PC-9 (cell line): ENCODE data around the gene METAP1. TPM values are rescaled to one million over a fixed set of nuclear protein-coding genes. Genes with fewer than 3 reads are reported as not detected.

ENCODE experiments used
- BruUV-seq: library from RNA; stranded (reverse); fragments of 400-500 nt; replicated peaks from 2 replicates; lab custom pipeline; 2021; lab: Mats Ljungman, UMichigan
- CTCF ChIA-PET: fragments of 300-600 bp; sonication (Branson Sonifier 250); formaldehyde crosslinking; loops from one replicate; lab custom pipeline; 2022; ENCODE audit warnings: antibody characterized with exemption; lab: Charles Lee
- POLR2A ChIA-PET: fragments of 300-600 bp; sonication (Branson Sonifier 250); formaldehyde crosslinking; loops from one replicate; lab custom pipeline; 2022; ENCODE audit warnings: antibody characterized with exemption; ENCODE audit not compliant: unreplicated experiment; lab: Charles Lee
- DNase-seq, 2 experiments: peaks; one replicate each; pipeline versions ENCODE4 v3.0.0 to v3.0.0-alpha.2; 2015 to 2022; ENCODE audit warnings: mixed read lengths in 1 of 2
- H2AFZ ChIP-seq: fragments of 200-600 bp; sonication (generic); 2 replicates; pipeline ENCODE4 v1.8.1; 2017; ENCODE audit warnings: antibody characterized with exemption
- H3F3A ChIP-seq: fragments of 200-600 bp; sonication (generic); 2 replicates; pipeline ENCODE4 v1.8.1; 2017; ENCODE audit warnings: antibody characterized with exemption, mild to moderate bottlenecking, low read depth; ENCODE audit not compliant: insufficient read depth
- H3K27ac ChIP-seq: fragments of 200-600 bp; sonication (generic); 2 replicates; pipeline ENCODE4 v1.6.1; 2016; ENCODE audit warnings: mixed run types
- H3K27me3 ChIP-seq: fragments of 200-600 bp; sonication (generic); 2 replicates; pipeline ENCODE4 v1.6.1; 2016; ENCODE audit warnings: low read depth, mixed run types; ENCODE audit not compliant: insufficient read depth
- H3K36me3 ChIP-seq: fragments of 200-600 bp; sonication (generic); 2 replicates; pipeline ENCODE4 v1.6.1; 2016; ENCODE audit warnings: low read depth, mixed run types
- H3K4me1 ChIP-seq: fragments of 200-600 bp; sonication (generic); replicated peaks from 2 replicates; pipeline ENCODE4 v1.6.1; 2016; ENCODE audit warnings: mixed run types; ENCODE audit not compliant: insufficient read depth
- H3K4me2 ChIP-seq: fragments of 200-600 bp; sonication (generic); 2 replicates; pipeline ENCODE4 v1.6.1; 2017; ENCODE audit warnings: mixed run types
- H3K4me3 ChIP-seq: fragments of 200-600 bp; sonication (generic); 2 replicates; pipeline ENCODE4 v1.6.1; 2016; ENCODE audit warnings: mixed run types
- H3K79me2 ChIP-seq: fragments of 200-600 bp; sonication (generic); 2 replicates; pipeline ENCODE4 v1.6.1; 2017; ENCODE audit warnings: low read depth, mixed run types
- H3K9me2 ChIP-seq: fragments of 200-600 bp; sonication (generic); 2 replicates; pipeline ENCODE4 v1.8.1; 2017; ENCODE audit warnings: mild to moderate bottlenecking; ENCODE audit not compliant: insufficient read depth
- H3K9me3 ChIP-seq: fragments of 200-600 bp; sonication (generic); 2 replicates; pipeline ENCODE4 v1.8.1; 2016; ENCODE audit warnings: low read depth; ENCODE audit not compliant: insufficient read depth
- H4K20me1 ChIP-seq: fragments of 200-600 bp; sonication (generic); 2 replicates; pipeline ENCODE4 v1.8.1; 2017; ENCODE audit not compliant: insufficient read depth
- CTCF ChIP-seq: fragments of 200-600 bp; sonication (generic); conservative IDR thresholded peaks from 2 replicates; pipeline ENCODE4 v1.6.1; 2017; ENCODE audit warnings: mixed run types, antibody characterized with exemption, mild to moderate bottlenecking, moderate library complexity
- EZH2 ChIP-seq: fragments of 200-600 bp; sonication (generic); IDR thresholded peaks from 2 replicates; pipeline ENCODE4 v1.8.0; 2017; ENCODE audit warnings: antibody characterized with exemption, low read depth
- intact Hi-C: fragments of 100-400 bp; cut with micrococcal nuclease; formaldehyde crosslinking; loops from one replicate; pipeline ENCODE4 v1.10.0; 2022; ENCODE audit not compliant: unreplicated experiment
- total RNA-seq: library from RNA; stranded (reverse); gene quantifications from 2 replicates; pipeline ENCODE4 v1.2.3, GENCODE V29; 2021

The METAP1 gene
- total RNA-seq, 1 experiment from 2014 or later, result 42.0 TPM

- DNase-seq, result no peak
- H3K36me3 ChIP-seq, result peaks cover 23% of the 10 kb centered on the region
Measured at GRCh38 chr4:99052902-99053301, 57.4 kb downstream of the METAP1 start.

GRCh38 chr4:99054428-99054994, 59.0 kb downstream of the METAP1 start:
- Histone ChIP-seq H3K36me3 (peaks cover 37% of the 10 kb centered on the region), H3K4me2 (no peak overlapping the region), H3K27me3 (no peaks in the 10 kb centered on the region), H3K79me2 (no peaks in the 10 kb centered on the region), H3K4me1 (peaks cover 9% of the 10 kb centered on the region), H2AFZ (no peak overlapping the region), H3K27ac (no peak overlapping the region), H3F3A (peaks cover 15% of the 10 kb centered on the region), H3K9me3 (no peaks in the 10 kb centered on the region), H3K4me3 (no peak overlapping the region), H4K20me1 (no peaks in the 10 kb centered on the region), H3K9me2 (no peaks in the 10 kb centered on the region)
- ChIA-PET POLR2A (no interaction called here), CTCF (no interaction called here)
- intact Hi-C loops, result no loop called here
- DNase-seq, result no peak
- BruUV-seq, result no TSS peak
- no peak for TF ChIP-seq EZH2
- no peak for TF ChIP-seq CTCF

More at GRCh38 chr4:99052902-99053301, 57.4 kb downstream of the METAP1 start:
- TF ChIP-seq EZH2 (no peak), CTCF (no peak)
- Histone ChIP-seq H2AFZ (no peak overlapping the region), H3K4me1 (no peaks in the 10 kb centered on the region), H4K20me1 (no peaks in the 10 kb centered on the region), H3K27me3 (no peaks in the 10 kb centered on the region), H3K9me2 (no peaks in the 10 kb centered on the region), H3K27ac (no peak overlapping the region), H3K4me2 (no peak overlapping the region), H3K4me3 (no peak overlapping the region), H3F3A (peaks cover 11% of the 10 kb centered on the region; the same call in 1 of the 2 replicates), H3K9me3 (no peaks in the 10 kb centered on the region), H3K79me2 (no peaks in the 10 kb centered on the region)
- BruUV-seq, result no TSS peak
- POLR2A ChIA-PET, result no interaction called here
- CTCF ChIA-PET, result no interaction called here
- intact Hi-C loops, result no loop called here

- BruUV-seq, result no TSS peak
- CTCF ChIA-PET, result no interaction called here
- no peak for DNase-seq
Measured at GRCh38 chr4:99058228-99058627, 62.7 kb downstream of the METAP1 start.

More at GRCh38 chr4:99058228-99058627, 62.7 kb downstream of the METAP1 start:
- Histone ChIP-seq H3K27ac (no peak overlapping the region), H3K79me2 (no peaks in the 10 kb centered on the region), H3K9me2 (no peaks in the 10 kb centered on the region), H3K27me3 (no peaks in the 10 kb centered on the region), H2AFZ (no peak overlapping the region), H3K36me3 (peaks cover 46% of the 10 kb centered on the region), H3F3A (peaks cover 21% of the 10 kb centered on the region), H3K9me3 (no peaks in the 10 kb centered on the region), H3K4me2 (no peak overlapping the region), H3K4me1 (peaks cover 23% of the 10 kb centered on the region), H4K20me1 (no peaks in the 10 kb centered on the region), H3K4me3 (no peak overlapping the region)
- POLR2A ChIA-PET, result no interaction called here
- intact Hi-C loops, result loop anchor here (5.0 kb wide), 1 partner anchor 61 kb away; the partner anchor contains the start of gene METAP1
- TF ChIP-seq EZH2 (no peak), CTCF (no peak)
